ENCODE measurements around the gene MFSD2A. TPM values are rescaled to one million over a fixed set of nuclear protein-coding genes. Genes with fewer than 3 reads are reported as not detected.

MFSD2A gene
- total RNA-seq, result 1.6 and 3.4 TPM in 2 replicates

GRCh38 chr1:39954870-39955546, at the start of gene MFSD2A:
MFSD2A (plus strand) TSS chr1:39955145; CDS start chr1:39955293, 148 bp downstream.

Small RNA genes within 50 kb of the gene (small RNA-seq; reads per million reads assigned to genes)
- gene RF00019, result not detected

Other genes with a start within 250 kb of the MFSD2A start
- 29.7 and 31.7 TPM in 2 replicates for gene PPIE, start 216.3 kb upstream of the MFSD2A start, total RNA-seq
- 2.3 and 2.9 TPM in 2 replicates for gene OXCT2, start 183.8 kb upstream of the MFSD2A start, total RNA-seq
- under 0.01 TPM in 1 of 2 replicates, not detected in the other for gene BMP8B, start 166.3 kb upstream of the MFSD2A start, total RNA-seq
- 19.6 and 22.9 TPM in 2 replicates for gene TRIT1, start 71.6 kb upstream of the MFSD2A start, total RNA-seq
- 2.1 and 2.9 TPM in 2 replicates for gene MYCL, start 53.2 kb upstream of the MFSD2A start, total RNA-seq
- gene CAP1, start 85.6 kb downstream of the MFSD2A start, total RNA-seq, result 371 and 521 TPM in 2 replicates
- gene PPT1, start 142.1 kb downstream of the MFSD2A start, total RNA-seq, result 65.3 and 87.6 TPM in 2 replicates
- gene RLF, start 206.2 kb downstream of the MFSD2A start, total RNA-seq, result 18.8 and 27.1 TPM in 2 replicates